Activated CD4-positive, alpha-beta T cell treated with anti-CD3 and anti-CD28 coated beads for 36 hours (primary cell): ENCODE measurements around the gene GNAI2. TPM values are rescaled to one million over a fixed set of nuclear protein-coding genes. Genes with fewer than 3 reads are reported as not detected.

Experiments
- ATAC-seq: fragments of 200-7000 bp; cut with Tn5 transposase; one replicate; pipeline ENCODE4 v1.10.0; 2021; ENCODE audit warnings: mild to moderate bottlenecking, moderate library complexity
- CTCF ChIA-PET: fragments of 350-600 bp; sonication (Branson Sonifier 250); formaldehyde crosslinking; loops from one replicate; lab custom pipeline; 2021; ENCODE audit warnings: antibody characterized with exemption; lab: Charles Lee
- POLR2A ChIA-PET: fragments of 350-600 bp; sonication (Branson Sonifier 250); formaldehyde crosslinking; loops from one replicate; lab custom pipeline; 2021; ENCODE audit warnings: antibody characterized with exemption, inconsistent platforms; lab: Charles Lee
- DNase-seq: peaks from one replicate; pipeline ENCODE4 v3.0.0-alpha.2; 2020
- H3K27ac Mint-ChIP-seq: one replicate; pipeline ENCODE4 v1.8.0; 2021; ENCODE audit warnings: mixed read lengths
- H3K27me3 Mint-ChIP-seq: one replicate; pipeline ENCODE4 v1.8.0; 2021; ENCODE audit warnings: mixed read lengths
- H3K36me3 Mint-ChIP-seq: one replicate; pipeline ENCODE4 v1.8.0; 2021; ENCODE audit warnings: low read depth, mixed read lengths
- H3K4me1 Mint-ChIP-seq: one replicate; pipeline ENCODE4 v1.8.0; 2021; ENCODE audit warnings: mixed read lengths
- H3K4me3 Mint-ChIP-seq: one replicate; pipeline ENCODE4 v1.8.0; 2021; ENCODE audit warnings: mild to moderate bottlenecking, moderate library complexity, mixed read lengths
- H3K9me3 Mint-ChIP-seq: one replicate; pipeline ENCODE4 v1.8.0; 2021; ENCODE audit warnings: low read depth, mixed read lengths
- intact Hi-C, 2 experiments: fragments of 100-400 bp; cut with DNase I in 1 of 2; cut with micrococcal nuclease in 1 of 2; formaldehyde crosslinking; loops; one replicate each; pipeline versions ENCODE4 v1.14.2 to v1.15.1; 2022 to 2024; cut with DNase I, micrococcal nuclease
- total RNA-seq, 2 experiments: library from RNA; stranded (reverse); gene quantifications; one replicate each; pipeline ENCODE4 v1.2.3, GENCODE V29; 2021

GNAI2 gene
- total RNA-seq, 2 experiments from 2014 or later: 280 to 341 TPM

DNA sequence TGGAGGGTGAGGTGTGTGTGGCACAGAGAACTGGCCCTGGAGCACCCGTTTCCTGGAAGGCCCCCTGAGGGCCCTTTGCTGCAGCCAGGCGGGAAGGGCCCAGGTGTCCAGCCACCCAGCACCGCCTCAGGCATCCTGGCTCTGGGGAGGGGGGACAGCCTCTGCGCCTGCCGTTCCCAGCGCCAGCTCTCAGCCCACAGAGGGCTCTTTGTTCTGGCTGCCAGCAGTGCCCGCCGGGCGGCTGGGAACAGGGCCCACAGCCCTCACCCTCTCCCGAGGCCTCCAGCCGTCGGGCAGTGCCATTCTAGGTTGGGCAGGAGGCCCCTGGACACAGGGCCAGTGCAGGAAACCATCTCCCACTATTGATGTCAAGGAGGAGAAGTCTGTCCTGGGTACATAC lies 22.6 kb upstream of the GNAI2 start:
- Mint-ChIP-seq H3K4me3 (no peak overlapping the region), H3K27me3 (no peaks in the 10 kb centered on the region), H3K27ac (no peak overlapping the region), H3K36me3 (no peaks in the 10 kb centered on the region), H3K9me3 (no peaks in the 10 kb centered on the region), H3K4me1 (no peaks in the 10 kb centered on the region)
- DNase-seq (no peak), ATAC-seq (no peak)
- POLR2A ChIA-PET: no interaction called here
- intact Hi-C loops: no loop called here
- CTCF ChIA-PET: interaction anchor here (0.6 to 1.4 kb wide), 2 partner anchors 12 to 14 kb away, joined by 4 to 6 read pairs; no protein-coding TSS in a partner anchor

DNA sequence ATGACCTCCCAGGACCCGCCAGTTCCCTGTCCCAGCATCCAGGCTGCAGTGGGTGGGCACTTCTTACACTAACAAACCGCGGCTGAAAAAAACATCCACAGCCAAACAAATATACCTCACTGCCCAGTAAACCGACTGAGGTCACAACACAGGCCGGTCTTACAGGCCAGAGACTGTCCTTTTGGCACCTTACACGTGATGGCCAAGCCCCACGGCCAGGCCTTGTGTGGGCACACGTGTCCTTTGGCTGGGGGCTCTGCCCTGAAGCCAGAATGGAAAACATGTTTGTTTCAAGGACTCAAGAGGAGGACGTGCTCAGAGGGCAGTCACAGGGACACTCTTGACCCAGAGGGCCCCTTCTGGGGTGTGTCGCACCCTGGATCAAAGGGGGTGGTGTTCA lies 21.2 kb upstream of the GNAI2 start:
- no peak overlapping the region for H3K4me3 Mint-ChIP-seq
- DNase-seq (no peak), ATAC-seq (no peak)
- no peaks in the 10 kb centered on the region for H3K4me1 Mint-ChIP-seq
- H3K9me3 Mint-ChIP-seq: no peaks in the 10 kb centered on the region
- H3K27ac Mint-ChIP-seq: no peak overlapping the region
- intact Hi-C loops: no loop called here
- no peaks in the 10 kb centered on the region for H3K27me3 Mint-ChIP-seq
- ChIA-PET CTCF (interaction anchor here (0.7 to 1.0 kb wide), 4 partner anchors 11 to 435 kb away, joined by 3 to 5 read pairs (median 3); no protein-coding TSS in a partner anchor), POLR2A (no interaction called here)
- H3K36me3 Mint-ChIP-seq: no peaks in the 10 kb centered on the region

DNA sequence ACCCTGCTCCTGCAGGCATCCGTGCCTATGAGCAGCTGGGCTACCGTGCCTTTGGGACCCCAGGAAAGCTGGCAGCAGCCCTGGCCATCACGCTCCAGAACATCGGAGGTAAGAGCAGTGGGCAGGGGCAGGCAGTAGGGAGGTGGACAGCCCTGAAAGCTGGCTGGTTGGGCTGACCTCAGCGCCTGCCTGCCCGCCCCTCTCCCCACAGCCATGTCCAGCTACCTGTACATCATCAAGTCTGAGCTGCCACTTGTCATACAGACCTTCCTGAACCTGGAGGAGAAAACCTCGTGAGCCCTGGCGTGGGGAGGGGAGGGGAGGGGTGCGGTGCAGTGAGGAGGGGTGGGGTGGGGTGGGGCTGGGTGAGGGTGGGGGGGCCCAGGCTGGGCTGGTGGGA lies 20.5 kb upstream of the GNAI2 start:
- POLR2A ChIA-PET: no interaction called here
- H3K27me3 Mint-ChIP-seq: no peaks in the 10 kb centered on the region
- H3K36me3 Mint-ChIP-seq: no peaks in the 10 kb centered on the region
- no peak overlapping the region for H3K27ac Mint-ChIP-seq
- ATAC-seq (no peak), DNase-seq (no peak)
- no peaks in the 10 kb centered on the region for H3K9me3 Mint-ChIP-seq
- CTCF ChIA-PET: interaction anchor here (0.7 to 2.3 kb wide), 5 partner anchors 12 to 436 kb away, joined by 3 to 9 read pairs (median 5); no protein-coding TSS in a partner anchor
- intact Hi-C loops: no loop called here
- no peak overlapping the region for H3K4me3 Mint-ChIP-seq
- H3K4me1 Mint-ChIP-seq: no peaks in the 10 kb centered on the region

DNA sequence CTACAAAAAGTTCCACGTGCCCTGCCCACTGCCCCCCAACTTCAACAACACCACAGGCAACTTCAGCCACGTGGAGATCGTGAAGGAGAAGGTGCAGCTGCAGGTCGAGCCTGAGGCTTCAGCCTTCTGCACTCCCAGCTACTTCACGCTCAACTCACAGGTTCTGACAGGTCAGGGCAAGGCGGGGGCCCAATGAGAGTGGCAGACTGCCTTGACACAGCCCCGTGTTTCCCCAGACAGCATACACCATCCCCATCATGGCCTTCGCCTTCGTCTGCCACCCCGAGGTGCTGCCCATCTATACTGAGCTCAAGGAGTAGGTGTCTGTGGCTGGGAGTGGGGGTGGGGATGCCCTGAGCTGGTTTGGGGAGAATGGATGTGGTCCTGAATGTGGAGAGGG lies 18.3 kb upstream of the GNAI2 start:
- ChIA-PET POLR2A (no interaction called here), CTCF (interaction anchor here (2.3 kb wide), 1 partner anchor 29 kb away, joined by 6 read pairs; no protein-coding TSS in a partner anchor)
- Mint-ChIP-seq H3K27me3 (no peaks in the 10 kb centered on the region), H3K27ac (no peak overlapping the region), H3K9me3 (no peaks in the 10 kb centered on the region), H3K4me3 (no peak overlapping the region), H3K36me3 (no peaks in the 10 kb centered on the region), H3K4me1 (no peaks in the 10 kb centered on the region)
- DNase-seq (no peak), ATAC-seq (no peak)
- intact Hi-C loops: no loop called here

DNA sequence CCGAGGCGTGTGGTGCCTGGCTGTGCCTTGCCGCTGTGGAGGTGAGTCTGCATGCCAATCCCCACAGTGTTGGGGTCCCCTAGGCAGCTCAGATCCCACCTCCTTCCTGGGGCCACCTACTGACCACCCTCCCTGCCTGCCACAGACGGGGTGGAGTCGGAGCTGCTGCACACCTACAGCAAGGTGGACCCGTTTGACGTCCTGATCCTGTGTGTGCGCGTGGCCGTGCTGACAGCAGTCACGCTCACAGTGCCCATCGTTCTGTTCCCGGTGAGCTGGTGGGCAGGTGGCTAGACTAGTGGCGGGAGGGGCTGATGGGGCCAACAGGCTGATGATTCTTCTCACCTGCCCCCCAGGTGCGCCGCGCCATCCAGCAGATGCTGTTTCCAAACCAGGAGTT lies 17.6 kb upstream of the GNAI2 start:
- H3K27ac Mint-ChIP-seq: no peak overlapping the region
- no peaks in the 10 kb centered on the region for H3K9me3 Mint-ChIP-seq
- DNase-seq (no peak), ATAC-seq (no peak)
- H3K4me1 Mint-ChIP-seq: no peaks in the 10 kb centered on the region
- intact Hi-C loops: no loop called here
- H3K27me3 Mint-ChIP-seq: no peaks in the 10 kb centered on the region
- H3K4me3 Mint-ChIP-seq: no peak overlapping the region
- POLR2A ChIA-PET: interaction anchor here (0.6 to 1.4 kb wide), 2 partner anchors 24 to 36 kb away, joined by 3 read pairs; no protein-coding TSS in a partner anchor
- CTCF ChIA-PET: interaction anchor here (0.7 to 2.0 kb wide), 2 partner anchors 24 to 46 kb away, joined by 3 to 7 read pairs; no protein-coding TSS in a partner anchor
- no peaks in the 10 kb centered on the region for H3K36me3 Mint-ChIP-seq

DNA sequence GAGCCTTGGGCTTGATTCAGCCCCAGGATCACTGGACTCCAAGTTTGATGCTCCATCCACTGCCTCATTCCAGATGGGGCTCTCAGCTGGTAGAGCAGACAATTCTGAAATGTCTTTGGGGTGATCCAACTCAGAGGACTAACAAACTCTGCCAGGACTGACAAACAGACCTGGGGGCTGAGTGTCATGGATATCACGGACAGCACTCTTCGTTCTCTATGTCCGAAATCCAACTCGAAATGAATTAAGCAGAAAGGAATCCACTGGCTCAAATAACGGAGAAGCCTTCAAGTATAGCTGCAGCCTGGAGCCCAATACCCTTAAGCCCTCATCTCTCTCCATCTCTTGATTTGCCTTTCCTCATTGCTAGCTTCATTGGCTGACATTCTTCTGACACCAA lies 16.7 kb upstream of the GNAI2 start:
- no peaks in the 10 kb centered on the region for H3K4me1 Mint-ChIP-seq
- no peaks in the 10 kb centered on the region for H3K9me3 Mint-ChIP-seq
- intact Hi-C loops: no loop called here
- no peaks in the 10 kb centered on the region for H3K36me3 Mint-ChIP-seq
- ATAC-seq (no peak), DNase-seq (no peak)
- POLR2A ChIA-PET: interaction anchor here (0.6 to 1.4 kb wide), 2 partner anchors 25 to 558 kb away, joined by 3 read pairs; no protein-coding TSS in a partner anchor
- no peak overlapping the region for H3K27ac Mint-ChIP-seq
- H3K4me3 Mint-ChIP-seq: no peak overlapping the region
- CTCF ChIA-PET: interaction anchor here (0.5 to 2.0 kb wide), 4 partner anchors 25 to 1473 kb away, joined by 3 to 7 read pairs (median 3); no protein-coding TSS in a partner anchor
- H3K27me3 Mint-ChIP-seq: no peaks in the 10 kb centered on the region

DNA sequence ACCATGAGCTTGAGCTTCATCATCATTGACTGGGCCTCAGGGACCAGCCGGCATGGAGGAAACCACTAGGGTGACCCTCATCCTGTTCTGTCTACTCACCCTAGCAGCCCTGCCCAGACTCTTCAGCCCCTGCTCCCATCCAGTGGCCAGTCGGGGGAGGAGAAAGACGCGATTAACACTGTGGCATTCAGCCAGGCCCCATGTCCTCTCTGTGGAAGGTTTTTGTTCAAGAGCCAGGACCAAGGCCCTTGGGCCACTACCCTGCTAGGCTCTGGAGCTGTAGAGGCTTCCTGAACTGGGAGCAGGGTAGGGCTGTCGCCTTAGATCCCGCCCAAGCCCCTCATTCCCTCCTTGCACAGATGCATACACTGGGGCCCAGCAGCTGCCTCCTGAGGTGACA lies 15.9 kb upstream of the GNAI2 start:
- Mint-ChIP-seq H3K27me3 (no peaks in the 10 kb centered on the region), H3K27ac (no peak overlapping the region), H3K9me3 (no peaks in the 10 kb centered on the region), H3K4me1 (no peaks in the 10 kb centered on the region), H3K4me3 (no peak overlapping the region), H3K36me3 (no peaks in the 10 kb centered on the region)
- intact Hi-C loops: loop anchor here in 1 of 2 experiments (10.0 kb wide), 1 partner anchor 1375 kb away; the partner anchor contains the start of gene PRKAR2A
- ATAC-seq: no peak
- DNase-seq: no peak
- CTCF ChIA-PET: interaction anchor here (0.6 to 2.0 kb wide), 4 partner anchors 26 to 372 kb away, joined by 3 to 7 read pairs (median 4); no protein-coding TSS in a partner anchor
- POLR2A ChIA-PET: no interaction called here

DNA sequence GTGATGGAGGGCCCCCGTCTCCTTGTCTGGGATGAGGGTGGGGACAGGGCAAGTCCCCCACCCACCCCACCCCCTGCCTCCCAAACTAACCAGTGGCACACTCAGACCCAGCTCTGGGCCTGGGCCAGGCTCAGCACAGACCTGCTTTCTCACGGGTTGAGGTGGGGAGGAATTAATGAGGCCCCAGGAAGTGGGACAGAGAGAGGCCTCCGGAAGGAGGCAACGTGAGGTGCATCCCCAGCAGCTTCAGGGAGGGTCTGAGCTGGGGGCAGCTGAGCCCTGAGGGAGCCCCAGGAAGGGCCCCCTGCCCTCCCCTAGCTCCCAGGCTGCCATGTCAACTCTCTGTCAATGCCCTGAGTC lies 15.0 kb upstream of the GNAI2 start:
- Mint-ChIP-seq H3K36me3 (no peaks in the 10 kb centered on the region), H3K27me3 (no peaks in the 10 kb centered on the region), H3K27ac (no peak overlapping the region), H3K9me3 (no peaks in the 10 kb centered on the region), H3K4me1 (peaks cover 6% of the 10 kb centered on the region), H3K4me3 (no peak overlapping the region)
- CTCF ChIA-PET: interaction anchor here (0.6 to 2.6 kb wide), 8 partner anchors 19 to 1176 kb away, joined by 3 to 19 read pairs (median 4); no protein-coding TSS in a partner anchor
- ATAC-seq (peak; percentile 40), DNase-seq (no peak)
- intact Hi-C loops: loop anchor here in 1 of 2 experiments (10.0 kb wide), 1 partner anchor 1376 kb away; the partner anchor contains the start of gene PRKAR2A
- POLR2A ChIA-PET: interaction anchor here (0.6 kb wide), 1 partner anchor 13 kb away, joined by 4 read pairs; no protein-coding TSS in a partner anchor

DNA sequence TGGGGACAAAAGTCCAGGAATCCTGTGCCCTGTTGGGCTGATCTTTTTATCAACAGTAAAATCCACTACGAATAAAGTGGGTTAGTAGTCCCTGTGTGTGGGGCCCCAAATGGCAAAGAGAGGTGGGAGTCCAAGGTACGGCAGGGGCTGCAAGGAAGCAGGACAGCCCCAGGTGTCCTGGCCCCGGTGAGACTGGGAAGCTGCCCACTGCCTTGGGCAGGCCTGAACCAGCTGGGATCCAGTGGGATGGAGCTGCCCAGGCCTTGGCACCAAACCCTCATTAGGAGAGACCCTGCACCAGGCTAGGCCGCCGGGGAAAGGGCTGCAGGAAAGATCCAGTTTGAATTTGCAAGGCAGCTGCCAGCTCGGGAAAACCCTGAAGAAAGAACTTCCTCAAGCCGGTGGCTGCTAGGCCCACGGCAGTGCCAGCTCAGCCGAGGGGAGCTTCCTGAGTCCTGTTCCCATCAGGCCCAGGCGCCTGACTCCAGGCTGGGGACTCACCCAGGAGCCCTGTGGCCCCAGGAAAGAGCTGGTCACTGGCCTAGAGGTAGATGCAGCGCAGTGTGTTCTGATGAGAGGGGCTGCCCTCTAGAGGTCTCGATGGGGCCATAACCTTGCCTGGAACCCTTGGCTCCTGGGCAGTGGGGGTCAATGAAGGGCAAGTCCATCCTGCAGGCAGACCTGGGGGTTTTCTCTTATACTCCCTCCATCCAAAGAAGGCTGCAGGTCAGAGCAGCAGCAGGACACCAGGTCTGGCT lies 14.4 kb upstream of the GNAI2 start:
- Mint-ChIP-seq H3K27me3 (no peaks in the 10 kb centered on the region), H3K9me3 (no peaks in the 10 kb centered on the region), H3K27ac (no peak overlapping the region), H3K4me1 (peaks cover 8% of the 10 kb centered on the region), H3K4me3 (no peak overlapping the region), H3K36me3 (no peaks in the 10 kb centered on the region)
- intact Hi-C loops: loop anchor here in 1 of 2 experiments (10.0 kb wide), 1 partner anchor 1377 kb away; the partner anchor contains the start of gene PRKAR2A
- CTCF ChIA-PET: interaction anchor here (0.6 to 2.6 kb wide), 7 partner anchors 20 to 1176 kb away, joined by 3 to 19 read pairs (median 3); no protein-coding TSS in a partner anchor
- no peak for DNase-seq
- no peak for ATAC-seq
- POLR2A ChIA-PET: interaction anchor here (0.6 kb wide), 1 partner anchor 13 kb away, joined by 4 read pairs; no protein-coding TSS in a partner anchor

DNA sequence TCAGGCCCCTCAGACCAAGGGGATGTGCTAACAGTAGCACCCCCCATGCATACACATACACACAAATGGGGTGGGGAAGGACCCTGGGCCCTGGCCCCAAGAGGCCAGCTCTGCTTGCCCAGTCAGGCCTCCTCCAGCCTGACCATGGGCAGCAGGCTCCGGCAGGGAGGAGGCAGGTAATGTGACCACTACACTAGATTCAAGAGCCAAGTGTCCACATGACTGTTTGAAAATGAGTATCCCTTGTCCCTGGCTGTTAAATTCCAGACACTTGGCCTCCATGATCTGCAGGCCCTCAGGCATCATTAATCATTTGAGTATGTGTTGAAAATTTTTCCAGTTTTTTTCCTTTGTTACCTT lies 13.9 kb upstream of the GNAI2 start:
- H3K27ac Mint-ChIP-seq: no peak overlapping the region
- ChIA-PET POLR2A (no interaction called here), CTCF (interaction anchor here (0.7 to 2.6 kb wide), 4 partner anchors 22 to 27 kb away, joined by 3 to 19 read pairs (median 4); no protein-coding TSS in a partner anchor)
- H3K4me3 Mint-ChIP-seq: no peak overlapping the region
- no peak for DNase-seq
- intact Hi-C loops: loop anchor here in 1 of 2 experiments (10.0 kb wide), 1 partner anchor 1377 kb away; the partner anchor contains the start of gene PRKAR2A
- H3K4me1 Mint-ChIP-seq: peaks cover 11% of the 10 kb centered on the region
- H3K9me3 Mint-ChIP-seq: no peaks in the 10 kb centered on the region
- H3K27me3 Mint-ChIP-seq: no peaks in the 10 kb centered on the region
- ATAC-seq: no peak
- H3K36me3 Mint-ChIP-seq: no peaks in the 10 kb centered on the region

DNA sequence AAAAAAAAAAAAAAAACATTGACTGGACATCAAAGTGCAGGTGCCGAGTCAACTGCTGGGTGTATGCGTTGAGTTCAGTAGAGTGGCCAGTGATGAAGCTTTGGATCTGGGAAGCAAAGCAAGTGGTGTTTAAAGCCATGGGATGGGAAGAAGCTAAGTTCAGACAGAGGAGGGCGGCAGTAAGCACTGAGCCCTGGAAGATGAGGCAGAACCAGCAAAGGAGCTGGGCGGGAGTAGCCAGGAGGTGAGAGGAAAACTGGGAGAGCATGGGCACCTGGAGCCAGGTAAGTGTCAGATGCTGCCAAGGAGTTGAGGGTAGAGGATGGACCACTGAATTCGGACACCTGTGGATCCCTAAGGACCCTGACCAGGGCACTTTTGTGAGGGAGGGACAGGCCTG lies 11.4 kb upstream of the GNAI2 start:
- Mint-ChIP-seq H3K9me3 (no peaks in the 10 kb centered on the region), H3K27ac (no peak overlapping the region), H3K4me3 (no peak overlapping the region)

More for the DNA sequence above, 11.4 kb upstream of the GNAI2 start:
- Mint-ChIP-seq H3K4me1 (peaks cover 22% of the 10 kb centered on the region), H3K27me3 (no peaks in the 10 kb centered on the region), H3K36me3 (no peaks in the 10 kb centered on the region)
- ATAC-seq (no peak), DNase-seq (no peak)
- ChIA-PET POLR2A (no interaction called here), CTCF (interaction anchor here (0.6 to 7.6 kb wide), 11 partner anchors 11 to 1391 kb away, joined by 3 to 79 read pairs (median 4); partner anchors contain the start of genes GNAI2 and GNAT1)
- intact Hi-C loops: loop anchor here in 1 of 2 experiments (10.0 kb wide), 1 partner anchor 1380 kb away; the partner anchor contains the start of gene PRKAR2A
